ENCODE measurements around the gene AGPS.

- no peak for TF ChIP-seq CTCF (IDR thresholded peaks at IDR 0.05)
- no peak for TF ChIP-seq EZH2 (IDR thresholded peaks at IDR 0.05; ENCODE audit: borderline replicate concordance, insufficient read depth, low read depth, low read length, poor library complexity, severe bottlenecking)
Observed at GRCh38 chr2:177474998-177475397, 82.4 kb downstream of the AGPS start.

Measured in B cell (primary cell).